Right cardiac atrium (tissue), 5 donors: Measurements from ENCODE around the gene CD8A. TPM values are rescaled to one million over a fixed set of nuclear protein-coding genes. Genes with fewer than 3 reads are reported as not detected.

Experiments
- ATAC-seq, 2 donors: fragments of 200-7000 bp; cut with Tn5 transposase; one replicate each; pipeline versions ENCODE4 v1.8.0 to v1.9.1; 2020; ENCODE audit warnings: moderate library complexity in 2 of 2, mild to moderate bottlenecking in 1 of 2
- DNase-seq, 3 donors: peaks; one replicate each; pipeline ENCODE4 v3.0.0-alpha.2; 2020
- H3K27ac ChIP-seq: one replicate; pipeline ENCODE4 v1.5.1; 2013; ENCODE audit warnings: mild to moderate bottlenecking, low read length, control low read depth, moderate library complexity
- H3K27me3 ChIP-seq: one replicate; pipeline ENCODE4 v1.6.1; 2013; ENCODE audit not compliant: control insufficient read depth, insufficient read depth
- H3K4me1 ChIP-seq: one replicate; pipeline ENCODE4 v1.6.1; 2013; ENCODE audit warnings: low read length; ENCODE audit not compliant: control insufficient read depth, insufficient read depth
- H3K4me3 ChIP-seq: one replicate; pipeline ENCODE4 v1.5.1; 2013; ENCODE audit warnings: low read length, control low read depth
- H3K9me3 ChIP-seq: one replicate; pipeline ENCODE4 v1.6.1; 2013; ENCODE audit warnings: low read length; ENCODE audit not compliant: control insufficient read depth
- WGBS: extraction: QIAGEN DNeasy Blood & Tissue Kit; methylation state at CpG from one replicate; pipeline ENCODE4 v1.1.7; 2013; 5-methylcytosine and 5-hydroxymethylcytosine counted together
- intact Hi-C, 4 donors: fragments of 100-400 bp; cut with DNase I; formaldehyde crosslinking; loops; one replicate each; pipeline versions ENCODE4 v1.11.0 to v1.14.0; 2022 to 2023
- polyA plus RNA-seq: library from polyadenylated mRNA; stranded (reverse); fragments of 200-250 nt; gene quantifications from one replicate; pipeline ENCODE4 v1.2.3, GENCODE V29; 2013
- total RNA-seq, 4 donors: library from RNA; stranded (reverse); fragmentation: NEBNext Ultra II Directional; extraction: Animal tissue kit (Norgen Biotek cat#: 25700); gene quantifications; one replicate each; pipeline ENCODE4 v1.2.1, GENCODE V29; 2021
- donor health status: healthy with polysubstance abuse.
- donor health status: DM: no; HTN: yes; CAD: no.
- donor health status: DM: no; HTN: no; CAD: no.
- donor health status: DM: no; HTN: yes; CAD: no; lungs with severe emphysema.
- donor health status: DM: yes; HTN: yes; CAD: no.

CD8A gene
- total and polyA plus RNA-seq, 5 donors = 0.71 to 2.0 (median 1.1) TPM

GRCh38 chr2:86825693-86826381, 35.1 kb upstream of the CD8A start:
- ATAC-seq (no peak), DNase-seq (no peak)
- no peaks in the 10 kb centered on the region for H3K27me3 ChIP-seq
- no peaks in the 10 kb centered on the region for H3K9me3 ChIP-seq
- no peak overlapping the region for H3K27ac ChIP-seq
- no peak overlapping the region for H3K4me3 ChIP-seq
- H3K4me1 ChIP-seq = no peaks in the 10 kb centered on the region
- 82% methylated on average over 16 of the region's 16 CpGs for WGBS
- intact Hi-C loops = no loop called here

GRCh38 chr2:86825036-86825692, 34.5 kb upstream of the CD8A start:
- no peak overlapping the region for H3K27ac ChIP-seq

GRCh38 chr2:86822668-86823345, 32.1 kb upstream of the CD8A start:
- DNase-seq = no peak
- intact Hi-C loops = no loop called here
- no peak for ATAC-seq
- 74% methylated on average over 3 of the region's 3 CpGs for WGBS
- Histone ChIP-seq H3K4me1 (no peaks in the 10 kb centered on the region), H3K27me3 (no peaks in the 10 kb centered on the region), H3K9me3 (no peaks in the 10 kb centered on the region), H3K27ac (no peak overlapping the region), H3K4me3 (no peak overlapping the region)

More at GRCh38 chr2:86825036-86825692, 34.5 kb upstream of the CD8A start:
- DNase-seq = no peak
- Histone ChIP-seq H3K9me3 (no peaks in the 10 kb centered on the region), H3K27me3 (no peaks in the 10 kb centered on the region), H3K4me3 (no peak overlapping the region), H3K4me1 (no peaks in the 10 kb centered on the region)
- WGBS = 86% methylated on average over 11 of the region's 11 CpGs
- ATAC-seq = no peak
- intact Hi-C loops = no loop called here

- Histone ChIP-seq H3K4me3 (no peak overlapping the region), H3K4me1 (no peaks in the 10 kb centered on the region), H3K9me3 (no peaks in the 10 kb centered on the region), H3K27me3 (no peaks in the 10 kb centered on the region), H3K27ac (no peak overlapping the region)
- intact Hi-C loops = no loop called here
- ATAC-seq (no peak), DNase-seq (no peak)
- WGBS = 88% methylated on average over 6 of the region's 6 CpGs
These were observed 31.1 kb upstream of the CD8A start for GRCh38 chr2:86821842-86822241.

GRCh38 chr2:86821306-86821705, 30.6 kb upstream of the CD8A start:
- DNase-seq = no peak
- no peak overlapping the region for H3K4me3 ChIP-seq
- WGBS = 88% methylated on average over 13 of the region's 13 CpGs
- intact Hi-C loops = no loop called here
- no peaks in the 10 kb centered on the region for H3K9me3 ChIP-seq
- ATAC-seq = no peak
- H3K27ac ChIP-seq = no peak overlapping the region
- H3K4me1 ChIP-seq = no peaks in the 10 kb centered on the region
- no peaks in the 10 kb centered on the region for H3K27me3 ChIP-seq

- WGBS = 90% methylated on average over 2 of the region's 2 CpGs
- Histone ChIP-seq H3K4me1 (no peaks in the 10 kb centered on the region), H3K27me3 (no peaks in the 10 kb centered on the region), H3K27ac (no peak overlapping the region), H3K9me3 (no peaks in the 10 kb centered on the region), H3K4me3 (no peak overlapping the region)
- ATAC-seq (no peak), DNase-seq (no peak)
- intact Hi-C loops = no loop called here
These were observed 28.2 kb upstream of the CD8A start for GRCh38 chr2:86818957-86819356.

GRCh38 chr2:86818114-86818801, 27.5 kb upstream of the CD8A start:
- DNase-seq (no peak), ATAC-seq (no peak)
- H3K4me1 ChIP-seq = no peaks in the 10 kb centered on the region
- intact Hi-C loops = no loop called here
- H3K4me3 ChIP-seq = no peak overlapping the region
- H3K27me3 ChIP-seq = no peaks in the 10 kb centered on the region
- H3K27ac ChIP-seq = no peak overlapping the region
- WGBS = 93% methylated on average over 4 of the region's 4 CpGs
- H3K9me3 ChIP-seq = no peaks in the 10 kb centered on the region

GRCh38 chr2:86815611-86816010, 24.9 kb upstream of the CD8A start:
- no peak overlapping the region for H3K4me3 ChIP-seq
- H3K4me1 ChIP-seq = no peaks in the 10 kb centered on the region
- H3K27me3 ChIP-seq = no peaks in the 10 kb centered on the region
- intact Hi-C loops = no loop called here
- ATAC-seq (no peak), DNase-seq (no peak)
- H3K9me3 ChIP-seq = no peaks in the 10 kb centered on the region
- no peak overlapping the region for H3K27ac ChIP-seq
- 69% methylated on average over 1 of the region's 1 CpG for WGBS

GRCh38 chr2:86809481-86810121, 18.9 kb upstream of the CD8A start:
- H3K27ac ChIP-seq = no peak overlapping the region
- H3K4me1 ChIP-seq = no peaks in the 10 kb centered on the region
- no peaks in the 10 kb centered on the region for H3K9me3 ChIP-seq
- ATAC-seq (no peak), DNase-seq (no peak)
- intact Hi-C loops = no loop called here
- WGBS = 23% methylated on average over 43 of the region's 43 CpGs
- no peak overlapping the region for H3K4me3 ChIP-seq
- H3K27me3 ChIP-seq = no peaks in the 10 kb centered on the region

GRCh38 chr2:86808315-86809161, 17.8 kb upstream of the CD8A start:
- no peaks in the 10 kb centered on the region for H3K4me1 ChIP-seq
- peak overlapping the region; percentile 49 for H3K4me3 ChIP-seq
- no peaks in the 10 kb centered on the region for H3K9me3 ChIP-seq
- WGBS = 11% methylated on average over 36 of the region's 36 CpGs
- intact Hi-C loops = no loop called here
- ATAC-seq (peak; percentile 95 to 98), DNase-seq (peak; percentile 82 to 93 (median 91))
- H3K27ac ChIP-seq = no peak overlapping the region
- H3K27me3 ChIP-seq = no peaks in the 10 kb centered on the region
